GM19351 (cell line): Measurements from ENCODE around the gene SND1.

Experiments
- ATAC-seq: cut with Tn5 transposase; IDR thresholded peaks from one replicate; pipeline ENCODE4 v1.9.1; 2021; ENCODE audit warnings: mild to moderate bottlenecking, moderate library complexity; ENCODE audit not compliant: unreplicated experiment

SND1 gene

DNA sequence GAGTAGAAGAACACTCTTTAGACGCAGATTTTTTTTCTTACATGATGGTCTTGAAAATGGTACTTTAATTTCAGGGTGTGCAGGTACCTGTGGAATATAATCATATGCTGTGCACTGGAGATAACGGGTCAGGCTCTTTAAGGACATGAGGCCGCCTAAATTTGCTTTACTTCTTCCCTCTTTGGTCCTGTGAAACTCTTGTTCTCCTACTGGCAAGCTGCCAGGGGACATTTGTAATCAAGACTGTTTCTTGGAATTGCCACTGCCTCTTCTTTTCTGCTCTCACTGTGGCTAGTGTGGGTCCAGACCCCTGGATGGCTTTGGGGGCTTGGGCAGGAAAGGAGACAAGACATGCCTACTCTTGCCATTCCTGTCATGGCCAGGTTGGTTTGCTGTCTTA, 146.0 kb downstream of the SND1 start:
- ATAC-seq, result no peak

DNA sequence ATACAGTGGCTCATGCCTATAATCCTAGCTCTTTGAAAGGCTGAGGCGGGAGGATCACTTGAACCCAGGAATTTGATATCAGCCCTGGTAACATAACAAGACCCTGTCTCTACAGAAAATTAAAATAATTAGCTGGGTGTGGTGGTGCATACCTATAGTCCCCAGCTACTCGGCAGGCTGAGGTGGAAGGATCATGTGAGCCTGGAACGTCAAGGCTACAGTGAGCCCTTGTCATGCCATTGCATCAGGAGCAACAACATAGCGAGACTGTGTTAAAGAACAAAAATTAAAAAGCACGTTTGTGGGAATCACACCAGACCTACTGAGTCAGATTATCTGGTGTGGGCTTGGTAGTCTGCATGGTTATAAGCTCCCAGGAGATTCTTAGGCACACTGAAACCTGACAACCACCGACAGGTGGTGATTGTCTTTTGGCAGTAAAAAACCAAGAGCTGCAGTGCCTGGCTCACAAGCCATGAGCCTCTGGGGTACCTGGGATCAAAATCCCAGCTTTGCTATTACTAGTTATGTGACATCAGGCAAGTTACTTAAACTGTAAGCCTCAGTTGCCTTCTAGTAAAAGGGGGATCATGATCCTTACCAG, 146.9 kb downstream of the SND1 start:
- ATAC-seq, result no peak

DNA sequence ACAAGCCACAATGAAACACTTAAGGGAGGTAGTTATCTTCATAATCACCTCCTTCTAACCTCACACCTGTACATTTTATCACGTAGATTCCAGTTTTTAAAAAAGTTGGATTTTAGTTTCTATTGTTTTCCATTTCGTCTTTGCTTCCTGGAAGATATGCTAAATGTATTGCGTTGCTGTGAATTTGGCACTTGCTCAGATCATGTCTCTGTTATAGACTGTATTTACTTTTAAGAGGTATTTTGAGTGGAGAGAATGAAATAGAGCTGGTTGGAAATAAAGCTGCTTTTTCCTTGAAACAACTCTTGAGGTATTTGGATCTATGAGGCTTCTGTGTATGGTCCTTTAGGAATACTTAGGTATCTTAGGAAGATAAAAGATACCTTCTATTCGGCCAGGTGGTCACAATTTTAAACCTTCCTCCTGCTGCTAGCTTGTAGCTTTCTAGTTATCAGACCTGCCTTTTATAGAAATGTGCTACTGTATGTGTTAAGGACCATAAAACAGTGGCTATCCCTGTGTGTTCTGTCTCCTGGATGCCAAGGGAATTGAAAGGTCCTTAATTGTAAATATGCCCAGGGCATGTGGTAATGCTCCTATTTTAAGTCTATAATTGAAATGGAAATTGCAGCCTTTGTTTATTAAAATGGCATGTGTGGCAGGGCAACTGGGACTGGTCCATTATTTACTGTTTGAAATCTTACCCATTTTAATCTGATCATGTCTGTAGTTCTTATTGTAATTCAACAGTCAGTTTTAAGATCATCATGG, 147.7 kb downstream of the SND1 start:
- no peak for ATAC-seq

DNA sequence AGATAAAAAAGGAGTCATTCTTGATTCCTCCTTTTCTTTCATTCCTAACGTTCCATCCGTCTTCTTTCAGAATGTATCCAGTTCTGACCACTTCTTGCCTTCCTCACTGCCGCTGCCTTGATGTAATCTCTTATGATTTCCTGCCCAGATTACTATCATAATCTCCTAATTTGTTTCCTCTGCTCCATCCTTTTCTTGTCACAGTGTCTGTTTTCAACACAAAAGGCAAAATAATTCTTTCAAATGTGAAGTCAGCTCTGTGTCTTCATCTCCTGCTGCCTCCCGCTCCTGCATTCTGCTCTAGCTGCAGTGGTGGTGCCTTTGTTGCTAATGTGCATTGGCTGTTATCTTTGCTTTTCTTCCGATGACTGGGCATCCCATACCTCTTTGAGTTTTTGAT, 150.9 kb downstream of the SND1 start:
- ATAC-seq, result no peak

DNA sequence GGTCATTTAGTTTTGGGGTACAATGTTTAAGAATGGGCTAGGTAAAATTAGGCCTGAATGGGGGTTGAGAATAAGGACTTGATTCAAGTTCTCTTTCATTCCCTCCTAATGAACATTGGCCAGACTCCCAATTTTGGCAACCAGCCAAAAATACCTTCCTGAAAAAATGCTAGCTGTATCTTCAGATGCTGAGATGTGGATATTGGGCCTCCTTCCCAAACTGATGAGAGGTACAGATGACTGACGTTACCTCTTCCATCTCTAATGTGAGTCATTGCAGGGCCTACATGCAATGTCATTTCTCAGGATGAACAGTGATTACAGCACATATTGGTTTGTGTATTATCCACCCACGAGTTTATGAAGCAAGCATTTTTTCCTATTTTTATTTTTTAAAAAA, 151.6 kb downstream of the SND1 start:
- ATAC-seq, result no peak

DNA sequence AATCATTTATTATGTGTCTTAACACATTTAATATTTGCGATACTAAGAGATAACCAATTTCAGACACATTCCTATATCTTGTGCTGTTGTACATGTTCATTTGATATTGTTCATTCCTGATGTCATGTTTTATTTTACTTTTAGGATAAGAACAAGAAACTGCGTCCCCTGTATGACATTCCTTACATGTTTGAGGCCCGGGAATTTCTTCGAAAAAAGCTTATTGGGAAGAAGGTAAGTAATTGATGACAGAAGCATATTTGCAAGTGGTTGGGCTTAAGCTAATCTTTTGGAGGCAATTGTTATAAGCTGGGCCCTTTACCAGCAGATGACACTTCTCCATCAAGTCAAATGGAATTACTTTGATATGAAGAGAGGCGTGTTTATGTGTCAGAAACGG, 155.3 kb downstream of the SND1 start:
- ATAC-seq, result no peak

DNA sequence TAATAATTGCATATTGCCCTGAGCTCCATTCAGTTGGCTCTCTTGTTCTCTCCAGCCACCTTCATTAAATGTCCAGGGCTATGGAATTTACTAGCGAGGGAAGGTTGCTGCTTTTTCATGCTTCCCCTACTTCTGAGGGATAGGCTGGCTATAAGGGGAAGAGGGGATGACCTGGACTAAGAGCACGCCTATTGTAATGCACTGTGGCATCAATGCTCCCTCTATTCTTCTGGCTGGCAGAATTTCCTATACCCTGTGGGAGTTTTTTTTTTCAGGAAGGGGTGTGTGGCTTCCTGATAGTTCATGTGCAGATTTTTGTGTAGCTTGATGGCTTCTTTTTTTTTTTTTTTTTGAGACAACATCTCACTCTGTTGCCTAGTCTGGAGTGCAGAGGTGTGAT, 155.8 kb downstream of the SND1 start:
- no peak for ATAC-seq

DNA sequence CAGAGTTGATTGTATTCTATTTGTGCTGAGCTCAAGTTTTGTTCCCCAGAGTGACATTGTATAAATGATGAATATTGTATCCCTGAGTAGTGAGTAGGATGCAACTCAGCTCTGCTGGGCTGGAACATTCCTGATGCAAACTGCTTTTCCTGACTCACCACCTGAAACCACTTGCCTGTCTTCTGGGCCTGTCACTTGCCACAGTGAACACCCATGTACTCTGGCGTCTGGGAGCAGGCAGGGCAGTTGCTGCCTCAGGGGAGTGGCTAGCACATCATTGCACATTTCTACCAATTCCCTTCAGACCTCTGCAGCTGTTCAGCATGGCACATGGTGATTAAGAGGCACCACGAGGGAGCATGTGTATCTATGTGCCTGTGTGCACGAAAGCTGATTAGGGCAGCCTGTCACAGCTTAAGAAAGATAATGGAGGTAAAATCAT, 157.3 kb downstream of the SND1 start:
- no peak for ATAC-seq

DNA sequence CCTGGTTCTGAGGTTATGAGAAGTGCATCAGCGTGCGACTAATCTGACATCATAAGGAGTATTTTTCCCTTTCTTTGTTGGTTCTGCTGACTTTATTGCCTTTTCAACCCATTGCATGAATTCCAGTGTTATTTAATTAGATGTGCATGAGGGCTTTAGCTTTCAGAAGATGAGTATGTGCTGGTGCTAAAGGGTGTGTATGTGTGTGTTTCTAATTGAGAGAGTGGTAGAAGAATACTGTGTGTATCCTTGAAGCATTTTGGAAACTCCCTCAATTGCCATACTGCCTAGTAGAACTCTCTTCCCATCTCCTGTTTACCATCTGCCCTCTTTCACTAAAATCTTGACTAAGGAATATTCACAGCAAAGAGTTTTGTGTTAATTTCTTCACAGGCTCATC, 158.1 kb downstream of the SND1 start:
- no peak for ATAC-seq

DNA sequence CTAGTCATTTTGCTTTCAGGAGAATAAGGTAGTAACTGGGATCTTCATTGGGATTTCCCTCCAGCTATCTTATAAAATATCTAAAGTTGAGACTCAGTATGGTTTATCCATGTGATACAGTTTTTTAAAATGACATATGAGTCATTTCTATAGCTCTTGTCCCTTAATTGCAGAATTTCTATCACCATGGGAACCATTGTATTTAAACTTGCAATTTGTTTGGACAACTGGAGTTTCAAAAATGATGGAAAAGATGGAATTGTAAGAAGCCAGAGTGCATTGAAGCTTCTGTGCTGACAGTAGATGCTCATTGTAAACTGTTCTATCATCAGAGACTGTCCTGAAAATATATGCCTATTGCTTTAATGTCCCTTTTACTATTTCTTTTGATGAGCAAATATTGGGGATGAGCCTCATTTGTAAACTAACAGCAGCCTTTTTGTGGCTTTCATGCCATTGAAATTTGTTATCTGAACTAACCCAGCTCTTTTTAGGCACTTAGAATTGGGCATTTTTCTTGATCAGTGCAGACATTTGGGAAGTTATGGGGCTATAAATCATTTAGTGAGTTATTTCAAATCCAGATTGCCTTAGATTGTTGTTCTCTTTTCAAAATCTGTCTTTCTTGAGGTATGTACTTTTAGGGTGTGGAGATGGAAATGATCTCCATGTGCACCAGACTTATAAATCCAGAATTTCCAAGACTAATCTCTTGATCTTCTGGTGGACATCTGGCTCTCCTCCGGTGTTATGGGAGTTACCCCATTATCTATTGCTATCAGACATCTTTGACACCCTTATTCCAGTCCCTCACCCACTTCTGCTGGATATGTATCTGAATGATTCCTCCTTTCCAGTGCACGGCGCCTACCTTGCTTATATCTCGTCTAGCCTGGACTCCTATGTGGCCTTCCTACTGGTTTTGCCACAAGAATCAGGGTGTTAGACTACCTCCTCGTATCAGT, 159.0 kb downstream of the SND1 start:
- no peak for ATAC-seq

DNA sequence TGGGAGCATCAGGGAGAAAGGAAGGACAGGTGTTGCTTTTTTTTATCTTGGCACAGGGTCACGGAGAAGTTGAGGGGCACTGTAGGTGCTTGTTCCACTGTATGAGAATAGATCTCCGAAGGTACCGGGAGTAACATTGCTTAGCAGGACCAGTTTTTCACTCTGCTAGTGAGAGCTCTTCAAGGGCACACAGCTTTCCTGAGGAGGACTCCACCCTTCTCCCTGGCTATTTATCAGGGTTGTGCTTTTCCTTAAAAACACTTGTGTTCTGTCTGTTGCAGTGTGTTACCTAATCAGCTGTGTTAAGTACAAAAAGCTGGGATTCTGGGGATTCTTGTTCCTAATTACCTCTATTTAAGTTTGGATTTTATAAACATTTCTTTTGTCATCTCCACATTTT, 160.5 kb downstream of the SND1 start:
- ATAC-seq, result no peak

DNA sequence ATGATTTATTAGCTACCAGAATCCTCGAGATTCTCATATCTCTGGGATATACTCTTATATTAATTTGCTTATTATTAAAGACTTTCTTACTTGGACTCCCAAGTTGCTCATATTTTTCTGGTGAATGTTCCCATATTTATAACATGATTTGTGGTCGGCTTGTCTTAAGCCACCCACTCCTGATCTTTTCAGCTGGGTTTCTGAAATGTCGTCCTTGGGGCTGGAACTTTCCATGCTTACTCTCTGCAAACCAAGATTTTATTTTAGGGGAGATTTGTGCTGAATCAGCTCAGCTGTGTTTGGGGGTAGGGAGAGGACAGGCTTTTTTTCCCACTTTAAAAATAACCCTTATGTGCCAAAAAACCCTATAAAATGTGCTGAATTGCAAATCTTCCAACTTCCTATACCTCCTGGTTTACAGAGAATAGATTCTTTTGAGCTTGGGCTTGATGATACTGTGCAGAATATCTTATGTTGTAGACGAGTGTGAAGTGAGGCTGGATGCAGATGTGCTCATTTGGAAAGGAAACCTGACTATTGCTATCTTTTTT, 162.1 kb downstream of the SND1 start:
- ATAC-seq, result no peak

DNA sequence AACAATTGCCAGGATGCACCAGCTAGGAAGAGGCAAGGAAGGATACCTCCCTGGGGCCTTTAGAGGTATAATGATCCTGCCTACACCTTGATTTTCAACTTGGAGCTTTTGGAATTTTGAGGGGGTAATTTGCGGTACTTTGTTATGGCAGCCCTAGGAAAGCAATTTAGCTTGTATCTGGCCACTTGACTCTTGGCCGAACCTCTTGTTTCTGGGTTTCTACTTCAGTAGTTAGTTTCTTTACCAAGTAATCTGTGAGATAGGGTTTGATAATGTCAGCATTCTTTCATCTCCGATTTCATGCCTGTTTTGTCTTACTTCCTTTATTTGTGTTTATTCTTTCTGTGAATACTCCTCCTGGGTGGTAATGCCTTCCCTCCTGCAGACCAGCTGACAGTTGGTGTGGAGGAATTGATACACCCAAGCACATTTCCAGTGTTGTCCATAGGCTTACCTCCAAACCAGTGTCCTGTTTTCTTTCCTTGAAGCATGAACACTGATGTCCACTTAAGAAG, 163.7 kb downstream of the SND1 start:
- ATAC-seq, result no peak

DNA sequence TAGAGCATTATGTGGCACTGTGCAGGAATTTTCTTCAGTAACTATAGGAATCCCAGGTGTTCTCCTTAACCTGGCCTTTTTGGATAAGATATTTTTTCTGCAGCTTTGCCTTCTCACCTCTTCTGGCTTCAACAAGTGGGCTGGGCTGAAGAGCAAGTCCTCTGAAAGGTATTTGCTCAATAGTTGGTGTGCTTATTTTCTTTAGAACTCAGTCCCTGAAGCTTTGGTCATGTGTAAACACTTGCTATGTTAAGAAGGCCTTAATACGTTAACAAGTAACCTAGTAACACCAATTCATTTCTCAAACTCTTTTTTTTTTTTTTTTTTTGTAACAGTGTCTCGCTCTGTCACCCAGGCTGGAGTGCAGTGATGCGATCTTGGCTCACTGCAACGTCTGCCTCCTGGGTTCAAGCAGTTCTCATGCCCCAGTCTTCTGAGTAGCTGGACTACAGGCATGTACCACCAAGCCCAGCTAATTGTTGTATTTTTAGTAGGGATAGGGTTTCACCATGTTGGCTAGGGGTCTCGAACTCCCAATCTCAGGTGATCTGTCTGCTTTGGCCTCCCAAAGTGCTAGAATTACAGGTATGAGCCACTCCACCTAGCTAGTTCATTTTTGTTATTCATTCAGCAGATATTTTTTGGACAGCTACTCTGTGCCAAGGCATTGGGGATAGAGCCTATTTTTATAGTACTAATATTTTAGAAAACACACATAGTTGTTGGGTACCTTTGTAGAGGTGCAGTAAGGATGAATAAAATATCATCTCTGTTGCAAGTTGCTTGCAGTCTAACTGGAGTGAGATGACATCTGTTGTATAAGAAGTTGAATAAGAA, 164.6 kb downstream of the SND1 start:
- no peak for ATAC-seq

DNA sequence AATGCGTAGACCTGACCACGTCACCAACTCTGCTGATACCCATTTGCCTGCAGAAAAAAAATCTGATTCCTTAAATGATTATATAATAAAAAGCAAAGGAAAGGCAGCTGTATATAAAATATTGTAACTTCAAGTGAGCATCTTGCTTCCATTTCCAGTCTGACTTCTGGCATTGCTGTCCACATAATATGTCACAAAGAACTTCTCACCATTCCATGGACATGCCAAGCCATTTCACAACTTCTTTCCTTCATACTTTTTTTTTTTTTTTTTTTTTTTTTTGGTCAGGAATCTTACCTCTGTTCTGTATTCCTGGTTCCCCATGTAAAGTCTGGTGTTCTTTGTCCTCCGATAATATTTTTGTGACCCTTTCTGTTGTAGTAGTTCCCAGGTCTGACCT, 165.5 kb downstream of the SND1 start:
- ATAC-seq, result no peak

DNA sequence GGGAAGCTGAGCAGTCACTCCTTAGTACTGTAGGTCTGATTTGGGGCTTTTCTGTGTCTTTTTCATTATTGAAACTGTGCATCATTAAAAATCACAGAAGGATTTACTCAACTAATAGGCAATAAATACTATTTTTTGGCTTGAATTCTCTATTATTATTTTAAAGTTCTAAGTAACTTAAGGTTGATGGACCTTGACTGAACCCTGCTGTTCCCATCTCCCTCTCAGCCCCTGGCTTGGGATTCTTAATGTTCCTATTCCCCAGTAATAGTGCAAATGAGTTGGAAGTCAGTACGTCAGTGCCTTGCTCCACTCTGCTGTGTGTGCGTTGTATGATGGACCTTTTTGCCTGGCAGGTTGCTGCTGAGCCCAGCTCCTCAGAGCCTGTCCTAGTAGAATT, 166.3 kb downstream of the SND1 start:
- ATAC-seq, result no peak

DNA sequence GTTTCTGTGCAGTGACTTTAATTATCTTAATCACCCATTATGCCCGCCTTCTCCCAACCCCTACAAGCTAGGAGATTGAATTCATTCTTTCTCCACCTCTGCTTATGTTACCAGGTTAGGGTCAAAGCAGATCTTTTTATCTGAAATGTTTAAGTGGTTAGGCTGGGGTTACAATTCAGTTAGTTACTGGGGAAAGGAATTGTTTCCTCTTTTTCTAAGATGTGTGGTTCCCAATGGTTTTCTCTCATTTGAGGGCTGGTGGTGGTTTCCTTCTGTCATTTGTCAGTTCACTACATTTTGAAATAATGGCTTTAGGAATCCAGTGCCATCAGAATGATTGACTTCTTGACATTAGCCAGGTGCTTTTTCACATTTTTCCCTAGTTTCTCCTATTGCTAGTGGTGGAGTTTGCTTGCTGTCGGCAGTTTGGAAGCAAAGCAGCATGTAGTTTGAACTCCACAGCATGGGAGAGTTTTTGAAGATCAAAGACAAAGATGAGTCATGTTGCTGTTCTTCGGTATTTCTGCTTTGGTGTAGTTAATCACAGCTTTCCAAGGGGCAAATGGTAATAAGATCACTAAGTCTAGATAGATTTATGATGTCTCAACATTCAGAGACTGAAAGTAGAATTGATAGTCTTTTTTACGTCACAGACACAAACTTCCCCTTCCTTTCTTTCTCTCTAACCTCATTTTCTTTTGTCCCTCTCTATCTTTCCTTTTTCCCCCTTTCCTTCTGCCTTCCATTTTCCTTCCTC, 168.2 kb downstream of the SND1 start:
- no peak for ATAC-seq

DNA sequence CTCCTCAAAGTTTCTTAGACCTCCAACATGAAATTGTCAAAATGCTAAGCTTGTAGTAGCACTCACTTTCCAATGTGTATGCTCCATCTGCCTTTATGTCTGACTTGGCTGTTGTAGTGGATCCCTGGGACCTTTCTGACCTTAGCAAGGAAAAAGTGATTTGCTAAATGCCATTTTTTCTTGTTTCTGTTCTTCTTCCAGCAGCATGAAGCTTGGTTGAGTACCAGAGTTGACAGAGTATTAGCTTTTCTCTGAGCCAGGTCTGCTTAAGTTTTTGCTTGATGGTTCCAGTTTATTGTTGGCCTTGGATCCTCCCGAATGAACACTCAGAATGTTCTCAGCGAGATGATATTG, 168.7 kb downstream of the SND1 start:
- no peak for ATAC-seq

DNA sequence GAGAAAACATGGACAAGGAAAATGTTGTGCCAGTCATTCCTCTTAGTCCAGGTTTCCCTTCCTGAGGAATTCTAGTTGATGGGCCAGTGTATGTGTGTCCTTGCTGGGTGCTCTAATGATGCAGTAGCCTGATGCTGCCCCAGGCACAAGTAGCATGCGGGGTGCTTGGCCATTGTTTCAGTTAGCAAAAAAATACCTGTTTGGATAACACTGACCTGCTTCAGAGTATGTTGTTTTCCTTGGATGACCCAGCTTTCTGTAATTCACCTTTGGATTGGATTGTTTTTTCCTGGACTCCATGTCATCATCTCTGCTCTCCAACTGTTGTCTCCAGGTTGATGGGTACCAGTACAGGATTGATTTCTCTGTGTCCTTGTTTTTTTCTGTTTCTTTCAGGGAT, 169.2 kb downstream of the SND1 start:
- no peak for ATAC-seq
